GM19324 (cell line): ENCODE results near the gene SLIT3.

Experiments
- ATAC-seq: cut with Tn5 transposase; IDR thresholded peaks from one replicate; pipeline ENCODE4 v1.9.1; 2021; ENCODE audit warnings: mild to moderate bottlenecking, moderate library complexity; ENCODE audit not compliant: unreplicated experiment, low FRiP score

The SLIT3 gene

GRCh38 chr5:168822745-168823281 is 478.1 kb downstream of the SLIT3 start:
- no peak for ATAC-seq

- ATAC-seq: no peak
Observed at GRCh38 chr5:168822248-168822744, 478.6 kb downstream of the SLIT3 start.

GRCh38 chr5:168820874-168821273 is 480.1 kb downstream of the SLIT3 start:
- no peak for ATAC-seq

- ATAC-seq: no peak
Observed at GRCh38 chr5:168819004-168819621, 481.8 kb downstream of the SLIT3 start.

GRCh38 chr5:168818558-168818957 is 482.4 kb downstream of the SLIT3 start:
- no peak for ATAC-seq

- ATAC-seq: no peak
Observed at GRCh38 chr5:168817591-168817990, 483.3 kb downstream of the SLIT3 start.

- ATAC-seq: no peak
Observed at GRCh38 chr5:168816661-168817060, 484.3 kb downstream of the SLIT3 start.

- no peak for ATAC-seq
Observed at GRCh38 chr5:168813184-168813968, 487.6 kb downstream of the SLIT3 start.

- ATAC-seq: no peak
Observed at GRCh38 chr5:168810641-168811040, 490.3 kb downstream of the SLIT3 start.

- no peak for ATAC-seq
Observed at GRCh38 chr5:168809218-168809617, 491.7 kb downstream of the SLIT3 start.

- no peak for ATAC-seq
Observed at GRCh38 chr5:168808051-168808616, 492.8 kb downstream of the SLIT3 start.

- no peak for ATAC-seq
Observed at GRCh38 chr5:168807287-168807686, 493.7 kb downstream of the SLIT3 start.

- ATAC-seq: no peak
Observed at GRCh38 chr5:168803541-168803940, 497.4 kb downstream of the SLIT3 start.

GRCh38 chr5:168802337-168802736 is 498.6 kb downstream of the SLIT3 start:
- ATAC-seq: no peak

GRCh38 chr5:168801567-168801966 is 499.4 kb downstream of the SLIT3 start:
- no peak for ATAC-seq

GRCh38 chr5:168800701-168801100 is 500.2 kb downstream of the SLIT3 start:
- ATAC-seq: no peak

- ATAC-seq: no peak
Observed at GRCh38 chr5:168798065-168799023, 502.6 kb downstream of the SLIT3 start.

- ATAC-seq: no peak
Observed at GRCh38 chr5:168796593-168797580, 504.1 kb downstream of the SLIT3 start.

- no peak for ATAC-seq
Observed at GRCh38 chr5:168796000-168796399, 504.9 kb downstream of the SLIT3 start.
